ENCODE measurements around the gene GATA6.

The GATA6 gene

GRCh38 chr18:22132763-22133162 is 36.6 kb upstream of the GATA6 start:
- Histone ChIP-seq H3K4me1 (ENCODE audit: control insufficient read depth in 1 of 2, insufficient read depth in 1 of 2, low read depth in 1 of 2, low read length in 1 of 2) (no peaks in the 10 kb centered on the region), H3K27me3 (no peaks in the 10 kb centered on the region), H3K4me3 (ENCODE audit: low read depth in 1 of 2, low read length in 1 of 2) (no peak overlapping the region), H3K9me3 (no peaks in the 10 kb centered on the region), H3K36me3 (no peaks in the 10 kb centered on the region), H3K27ac (no peak overlapping the region)
- TF ChIP-seq, protein P1, sequence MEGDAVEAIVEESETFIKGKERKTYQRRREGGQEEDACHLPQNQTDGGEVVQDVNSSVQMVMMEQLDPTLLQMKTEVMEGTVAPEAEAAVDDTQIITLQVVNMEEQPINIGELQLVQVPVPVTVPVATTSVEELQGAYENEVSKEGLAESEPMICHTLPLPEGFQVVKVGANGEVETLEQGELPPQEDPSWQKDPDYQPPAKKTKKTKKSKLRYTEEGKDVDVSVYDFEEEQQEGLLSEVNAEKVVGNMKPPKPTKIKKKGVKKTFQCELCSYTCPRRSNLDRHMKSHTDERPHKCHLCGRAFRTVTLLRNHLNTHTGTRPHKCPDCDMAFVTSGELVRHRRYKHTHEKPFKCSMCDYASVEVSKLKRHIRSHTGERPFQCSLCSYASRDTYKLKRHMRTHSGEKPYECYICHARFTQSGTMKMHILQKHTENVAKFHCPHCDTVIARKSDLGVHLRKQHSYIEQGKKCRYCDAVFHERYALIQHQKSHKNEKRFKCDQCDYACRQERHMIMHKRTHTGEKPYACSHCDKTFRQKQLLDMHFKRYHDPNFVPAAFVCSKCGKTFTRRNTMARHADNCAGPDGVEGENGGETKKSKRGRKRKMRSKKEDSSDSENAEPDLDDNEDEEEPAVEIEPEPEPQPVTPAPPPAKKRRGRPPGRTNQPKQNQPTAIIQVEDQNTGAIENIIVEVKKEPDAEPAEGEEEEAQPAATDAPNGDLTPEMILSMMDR (IDR thresholded peaks at IDR 0.05): no peak

- H3K27ac ChIP-seq: no peak overlapping the region
- H3K9me3 ChIP-seq: no peaks in the 10 kb centered on the region
- TF ChIP-seq, protein P1 (IDR thresholded peaks at IDR 0.05): no peak
- no peak overlapping the region for H3K4me3 ChIP-seq (ENCODE audit: low read depth in 1 of 2, low read length in 1 of 2)
- H3K4me1 ChIP-seq (ENCODE audit: control insufficient read depth in 1 of 2, insufficient read depth in 1 of 2, low read depth in 1 of 2, low read length in 1 of 2): no peaks in the 10 kb centered on the region
- no peaks in the 10 kb centered on the region for H3K36me3 ChIP-seq
- H3K27me3 ChIP-seq: no peaks in the 10 kb centered on the region
Observed at GRCh38 chr18:22136395-22136794, 33.0 kb upstream of the GATA6 start.

- H3K4me3 ChIP-seq (ENCODE audit: low read depth in 1 of 2, low read length in 1 of 2): no peak overlapping the region
- no peaks in the 10 kb centered on the region for H3K27me3 ChIP-seq
- TF ChIP-seq, protein P1 (IDR thresholded peaks at IDR 0.05): no peak
Observed at GRCh38 chr18:22141211-22141610, 28.2 kb upstream of the GATA6 start.

GRCh38 chr18:22143347-22144340 is 25.7 kb upstream of the GATA6 start:
- TF ChIP-seq, protein P1 (IDR thresholded peaks at IDR 0.05): no peak
- Histone ChIP-seq H3K4me3 (ENCODE audit: low read depth in 1 of 2, low read length in 1 of 2) (no peak overlapping the region), H3K9me3 (no peaks in the 10 kb centered on the region), H3K27me3 (peaks cover 12% of the 10 kb centered on the region), H3K4me1 (ENCODE audit: control insufficient read depth in 1 of 2, insufficient read depth in 1 of 2, low read depth in 1 of 2, low read length in 1 of 2) (no peaks in the 10 kb centered on the region), H3K36me3 (no peaks in the 10 kb centered on the region), H3K27ac (no peak overlapping the region)

More at GRCh38 chr18:22141211-22141610, 28.2 kb upstream of the GATA6 start:
- Histone ChIP-seq H3K9me3 (no peaks in the 10 kb centered on the region), H3K27ac (no peak overlapping the region), H3K4me1 (ENCODE audit: control insufficient read depth in 1 of 2, insufficient read depth in 1 of 2, low read depth in 1 of 2, low read length in 1 of 2) (no peaks in the 10 kb centered on the region), H3K36me3 (no peaks in the 10 kb centered on the region)

- Histone ChIP-seq H3K36me3 (no peaks in the 10 kb centered on the region), H3K27ac (no peak overlapping the region), H3K27me3 (peaks cover 19% of the 10 kb centered on the region), H3K4me3 (ENCODE audit: low read depth in 1 of 2, low read length in 1 of 2) (no peak overlapping the region), H3K9me3 (no peaks in the 10 kb centered on the region), H3K4me1 (ENCODE audit: control insufficient read depth in 1 of 2, insufficient read depth in 1 of 2, low read depth in 1 of 2, low read length in 1 of 2) (no peaks in the 10 kb centered on the region)
- TF ChIP-seq, protein P1 (IDR thresholded peaks at IDR 0.05): no peak
Observed at GRCh38 chr18:22145160-22145559, 24.2 kb upstream of the GATA6 start.

Measured in neutrophil (primary cell).